Measurements from ENCODE around the gene AREG.

Gene AREG

DNA sequence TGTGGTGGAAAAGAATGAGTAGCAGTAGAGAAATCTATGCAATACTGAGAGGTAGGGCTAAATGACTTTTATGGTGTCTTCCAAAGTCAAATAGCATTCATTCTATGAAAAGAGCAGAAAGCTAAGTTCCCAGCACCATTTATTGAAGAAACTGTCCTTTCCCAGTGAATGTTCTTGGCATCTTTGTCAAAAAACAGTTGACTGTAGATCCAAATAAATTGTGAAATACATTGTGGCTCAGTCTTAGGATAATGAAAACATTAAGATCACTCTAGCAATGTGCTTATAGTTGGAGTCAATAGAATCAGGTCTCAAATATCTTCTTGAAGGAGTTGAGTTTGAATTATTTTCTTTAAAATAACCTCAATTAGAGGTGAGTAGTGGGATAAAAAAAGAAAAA, 19.4 kb downstream of the AREG start:
- DNase-seq: no peak

DNA sequence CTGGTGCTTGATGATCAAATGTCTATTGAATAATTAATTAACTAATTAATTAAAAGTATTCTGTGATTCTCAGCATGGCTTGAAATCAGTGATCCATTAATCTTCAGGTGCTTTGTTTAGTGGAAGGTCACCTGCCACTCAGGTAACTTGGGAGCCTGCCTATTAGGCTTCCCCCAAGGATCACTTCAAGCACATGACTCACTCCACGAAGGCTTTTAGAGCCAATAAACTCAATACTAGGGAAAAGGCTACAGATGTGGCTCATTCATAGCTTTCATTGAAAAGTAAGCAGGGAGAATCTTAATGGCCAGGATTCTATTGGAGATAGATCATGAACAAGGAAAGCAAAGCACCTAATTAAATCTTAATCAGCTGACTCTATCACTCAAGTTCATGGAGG, 21.3 kb downstream of the AREG start:
- DNase-seq: no peak

GRCh38 chr4:74471264-74471663, 26.3 kb downstream of the AREG start:
- no peak for DNase-seq

DNA sequence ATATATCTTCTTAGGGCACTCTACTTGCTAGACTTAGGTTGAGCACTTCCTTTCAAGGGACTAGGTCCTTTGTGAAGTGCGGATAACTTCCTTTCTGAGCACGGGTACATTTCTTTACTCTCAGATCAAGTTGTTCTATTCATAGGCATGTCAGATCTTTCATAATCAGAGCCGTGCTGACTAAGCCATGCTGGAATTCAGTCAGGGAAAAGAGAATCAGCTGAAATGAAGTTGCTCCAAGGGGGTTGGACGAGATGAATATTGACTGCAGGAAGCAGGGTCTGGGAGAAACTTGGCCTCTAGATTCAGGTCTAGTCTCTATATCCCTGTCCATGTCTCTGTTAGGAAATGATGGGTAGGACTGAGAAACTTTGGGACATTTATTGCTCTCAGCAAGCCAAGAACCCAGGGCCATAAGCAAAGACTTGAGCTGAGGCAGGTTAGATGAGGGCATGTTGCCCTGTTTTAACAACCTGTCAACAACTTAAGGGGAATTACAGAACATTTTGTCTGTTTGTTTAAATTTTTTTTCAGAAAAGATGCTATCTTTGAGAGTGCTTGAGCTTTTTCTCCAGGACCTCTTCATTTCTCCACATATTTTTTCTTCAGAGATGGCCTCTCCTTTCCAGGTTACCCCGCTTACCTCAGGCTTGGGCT, 28.3 kb downstream of the AREG start:
- no peak for DNase-seq

DNA sequence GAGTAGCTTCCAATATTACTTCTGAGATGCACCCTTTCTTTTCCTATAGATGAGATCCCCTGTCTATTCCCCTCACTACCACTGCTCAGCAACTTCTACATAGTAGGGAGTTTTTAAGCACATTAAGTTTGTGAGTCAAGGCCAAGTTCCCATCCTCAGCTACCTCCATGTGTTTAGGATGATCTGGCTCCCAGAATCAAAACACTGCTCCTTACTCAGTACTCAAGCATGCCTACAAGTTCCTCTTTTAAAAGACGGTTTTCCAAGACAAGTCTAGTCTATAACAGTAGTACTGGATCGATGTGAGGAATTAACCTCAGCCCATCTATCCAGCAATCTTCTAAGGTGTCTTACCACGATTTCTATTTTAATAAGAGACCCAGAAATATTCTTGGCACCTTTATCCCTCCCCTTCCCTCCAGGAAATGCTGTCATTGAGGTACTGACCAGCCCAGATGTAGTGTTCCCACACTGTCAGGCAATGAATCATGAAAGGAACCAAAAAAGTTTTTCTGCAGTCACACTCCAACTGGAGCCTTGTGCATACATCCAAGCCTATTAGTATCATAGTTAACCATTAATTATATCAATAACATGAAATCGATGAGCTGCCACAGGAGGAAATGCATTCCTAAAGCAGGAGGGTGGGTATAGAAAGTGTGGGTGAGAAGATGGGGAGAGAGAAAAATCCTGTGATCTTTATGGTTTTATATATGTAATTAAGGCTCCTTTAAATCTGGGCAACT, 29.6 kb downstream of the AREG start:
- no peak for DNase-seq

DNA sequence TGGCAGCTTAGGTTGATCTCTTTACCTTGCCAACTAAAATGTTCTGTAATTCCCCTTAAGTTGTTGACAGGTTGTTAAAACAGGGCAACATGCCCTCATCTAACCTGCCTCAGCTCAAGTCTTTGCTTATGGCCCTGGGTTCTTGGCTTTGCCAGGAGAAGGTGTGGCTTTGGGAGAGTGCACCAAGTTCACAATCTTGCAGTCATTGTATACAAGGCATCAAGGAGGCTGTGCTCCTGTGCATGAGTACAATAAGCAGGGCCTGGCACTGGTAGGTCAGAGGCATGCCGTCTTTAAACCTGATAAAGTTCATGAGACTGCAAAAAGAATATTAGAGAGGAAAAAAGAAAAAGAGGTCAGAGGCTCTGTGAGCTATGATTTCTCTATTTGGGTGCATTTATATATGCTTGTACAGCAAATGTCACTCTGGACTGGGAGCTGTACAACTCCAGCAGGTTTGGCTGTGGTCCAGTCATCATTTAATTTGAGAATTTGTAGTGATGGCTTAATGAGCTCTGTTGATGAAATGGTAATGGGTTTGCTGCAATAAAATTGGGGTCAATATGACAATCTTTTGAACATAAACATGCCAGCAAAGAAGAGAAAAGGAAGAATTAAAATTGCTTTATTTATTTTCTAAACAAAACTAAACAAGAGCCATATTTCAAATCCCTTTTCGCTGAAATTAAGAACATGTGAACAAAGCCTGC, 30.3 kb downstream of the AREG start:
- no peak for DNase-seq

DNA sequence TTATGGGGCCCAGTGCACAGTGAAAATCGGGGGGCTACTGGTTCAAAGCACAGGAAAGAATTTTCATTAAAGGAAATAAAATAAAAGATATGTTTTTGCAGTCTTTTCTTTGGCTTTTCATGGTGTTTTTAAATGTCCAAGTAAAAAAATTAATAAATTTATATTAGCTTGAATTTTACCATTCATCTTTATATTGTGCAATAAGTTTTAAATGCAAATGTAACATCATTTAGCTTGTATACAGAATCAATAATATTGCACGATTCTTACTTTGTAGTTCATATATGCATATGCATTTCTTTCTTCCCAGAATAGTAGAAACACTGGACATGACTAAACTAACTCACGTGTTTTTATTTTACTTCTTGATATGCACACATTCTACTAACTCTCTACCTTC, 31.0 kb downstream of the AREG start:
- no peak for DNase-seq

DNA sequence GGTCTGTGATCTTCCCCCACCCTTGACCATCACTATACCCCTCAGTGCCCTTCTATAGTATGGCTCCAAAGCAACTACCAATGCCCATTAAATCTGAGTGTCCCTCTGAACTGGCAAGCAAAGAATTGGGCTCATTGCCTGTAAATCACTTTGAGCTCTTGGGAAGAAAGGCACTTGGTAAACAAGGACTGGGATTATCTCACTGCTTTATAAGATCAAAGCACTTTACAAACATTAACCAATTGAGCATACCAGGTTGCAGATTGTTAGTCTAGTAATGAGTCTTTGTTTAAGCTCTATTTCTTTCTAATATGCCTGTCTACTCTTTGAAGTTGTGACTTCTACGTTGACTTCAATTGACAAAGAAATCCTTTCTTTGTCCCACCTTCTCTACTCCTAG, 34.1 kb downstream of the AREG start:
- no peak for DNase-seq

- DNase-seq: no peak
Observed at GRCh38 chr4:74480267-74480666, 35.3 kb downstream of the AREG start.

GRCh38 chr4:74481891-74482609, 37.1 kb downstream of the AREG start:
- no peak for DNase-seq

DNA sequence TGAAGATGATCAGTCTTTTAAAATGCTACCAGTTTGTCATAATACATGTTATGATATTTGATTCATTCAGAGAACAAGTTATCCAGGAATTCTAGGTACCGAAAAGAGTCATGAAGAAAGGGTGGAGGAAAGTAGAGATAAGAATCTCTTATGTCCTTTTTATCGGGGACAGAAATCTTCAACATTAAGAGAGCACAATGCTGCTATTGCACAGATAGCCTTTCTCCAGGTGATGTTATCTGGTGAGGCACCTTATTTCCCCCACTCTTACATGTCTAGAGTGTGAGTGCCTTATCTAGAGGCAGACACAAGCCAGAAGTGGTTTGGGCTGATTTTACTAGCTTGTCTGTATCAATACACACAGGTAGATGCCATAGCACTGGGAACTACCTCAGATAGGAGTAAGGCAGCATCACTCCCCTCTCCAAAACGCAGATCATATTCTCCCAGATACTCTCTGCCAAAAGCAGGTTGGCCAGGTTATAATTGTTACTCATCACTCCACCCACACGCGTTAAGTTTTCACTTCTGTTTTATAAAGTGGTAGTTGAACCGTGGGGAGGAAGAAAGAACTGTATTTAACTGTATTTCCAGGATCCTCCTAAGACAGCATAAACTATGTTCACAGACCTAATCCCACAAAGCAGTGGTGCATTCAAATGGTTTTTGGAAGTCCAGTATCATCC, 38.4 kb downstream of the AREG start:
- no peak for DNase-seq

DNA sequence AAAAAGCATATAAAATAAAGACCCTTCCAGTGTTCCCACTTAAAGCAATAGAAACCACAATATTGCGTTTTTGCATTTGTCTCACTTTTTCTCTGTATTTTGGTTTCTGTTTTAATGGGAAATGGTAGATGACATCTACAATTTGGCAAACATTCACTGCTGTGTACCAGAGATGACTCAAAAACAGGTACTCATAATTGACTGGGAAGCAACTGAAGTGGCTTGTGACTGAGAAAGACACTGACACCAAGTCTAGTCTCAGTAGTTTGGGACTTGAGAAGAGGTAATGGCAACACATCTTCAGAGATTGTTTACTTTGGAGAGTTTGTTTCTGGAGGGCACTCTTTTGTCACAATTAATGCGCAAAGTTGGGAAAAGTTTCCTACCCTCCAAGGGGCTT, 42.0 kb downstream of the AREG start:
- no peak for DNase-seq

DNA sequence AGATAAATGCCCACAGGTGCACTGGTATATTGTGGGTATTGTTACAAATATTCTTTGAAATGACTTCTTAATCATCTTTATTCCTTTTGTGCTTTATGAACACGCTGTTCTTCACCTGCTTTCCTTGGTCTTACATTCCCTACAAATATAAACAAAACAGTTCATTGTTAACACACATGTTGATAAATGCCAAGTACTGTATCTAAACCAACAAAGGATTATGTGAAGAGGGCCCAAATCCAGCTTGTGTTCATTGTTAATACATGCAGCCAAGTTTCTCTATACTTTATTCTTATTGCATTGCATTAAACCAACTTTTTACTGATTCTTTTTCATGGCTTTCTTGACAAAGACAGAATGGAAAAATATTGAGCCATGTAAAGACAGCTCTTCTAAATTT, 42.8 kb downstream of the AREG start:
- no peak for DNase-seq

DNA sequence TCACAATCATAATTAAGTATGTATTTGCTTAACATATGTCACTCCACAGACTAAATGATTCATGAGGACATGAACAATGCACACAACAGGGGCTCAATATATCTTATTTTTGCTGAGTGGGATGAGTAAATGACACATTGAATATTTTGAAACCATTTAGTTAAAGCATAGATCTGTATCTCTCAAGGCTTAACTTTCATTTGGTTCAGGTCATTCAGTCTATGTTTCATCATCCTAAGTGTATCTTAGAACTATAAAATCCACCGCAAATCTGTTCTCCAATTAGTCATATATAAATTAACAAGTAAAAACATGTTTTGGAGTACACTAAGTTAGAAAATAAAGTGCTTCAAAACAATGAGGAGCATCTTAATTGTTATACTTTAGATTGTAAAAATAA, 45.8 kb downstream of the AREG start:
- DNase-seq: no peak

- no peak for DNase-seq
Observed at GRCh38 chr4:74499986-74500781, 55.2 kb downstream of the AREG start.

DNA sequence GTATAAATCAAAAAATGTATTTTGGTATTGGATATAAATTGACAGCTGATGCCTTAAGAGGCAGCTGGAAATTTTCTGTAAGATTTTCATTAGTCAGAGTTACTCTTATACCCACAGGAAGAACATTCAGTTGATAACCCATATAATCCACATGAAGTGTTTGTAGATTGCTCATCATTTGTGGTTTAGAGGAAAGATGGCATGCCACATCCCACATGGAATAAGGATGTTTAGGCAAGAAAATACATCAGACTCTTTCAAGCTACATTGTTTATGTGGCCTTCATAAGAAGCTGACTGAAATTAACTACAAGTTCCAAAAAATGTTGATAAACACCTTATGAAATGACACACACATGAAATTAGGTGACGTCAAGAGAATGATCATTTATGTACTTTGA, 56.6 kb downstream of the AREG start:
- no peak for DNase-seq

DNA sequence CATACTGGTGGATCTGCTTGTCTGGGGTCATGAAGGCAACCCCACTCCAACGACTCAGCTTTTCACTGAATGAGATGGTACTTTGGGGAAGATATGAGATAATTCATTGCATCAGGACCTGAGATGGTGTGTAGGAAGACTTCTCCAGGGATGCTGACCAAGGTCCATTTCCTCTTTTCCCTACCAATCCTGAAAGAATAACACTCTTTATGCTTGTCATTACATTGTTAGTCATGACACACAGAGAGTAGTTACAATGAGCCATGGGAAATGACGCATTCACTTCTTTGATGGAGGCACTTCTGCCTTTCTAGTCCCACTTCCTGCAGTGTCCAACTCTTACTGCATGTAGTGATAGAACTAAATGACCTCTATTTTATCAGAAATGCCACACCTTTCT, 58.6 kb downstream of the AREG start:
- DNase-seq: no peak

- DNase-seq: no peak
Observed at GRCh38 chr4:74504212-74504611, 59.3 kb downstream of the AREG start.

Measured in CD4-positive, alpha-beta T cell treated with Interleukin-17A for 4 hours (primary cell).